ENCODE results near the gene ZSCAN16.

- TF ChIP-seq ZNF384 (IDR thresholded peaks at IDR 0.05; ENCODE audit: low read depth, low read length), result no peak
- no peak for TF ChIP-seq ZNF3 (CRISPR knock-in tag; IDR thresholded peaks at IDR 0.05)
- TF ChIP-seq E2F8 (IDR thresholded peaks at IDR 0.05; ENCODE audit: low read depth, partially characterized antibody), result no peak
- TF ChIP-seq ZNF699 (CRISPR knock-in tag; IDR thresholded peaks at IDR 0.05; ENCODE audit: insufficient replicate concordance), result no peak
- TF ChIP-seq LEF1 (IDR thresholded peaks at IDR 0.05), result no peak
- no peak for TF ChIP-seq CTCF (IDR thresholded peaks at IDR 0.05 in 2 of 3, conservative IDR thresholded peaks at IDR 0.05 in 1 of 3; ENCODE audit: insufficient read depth in 2 of 3, low read depth in 1 of 3, low read length in 3 of 3)
- no peak for TF ChIP-seq PHF20 (IDR thresholded peaks at IDR 0.05; ENCODE audit: partially characterized antibody)
- TF ChIP-seq ZZZ3 (IDR thresholded peaks at IDR 0.05), result no peak
- no peak for TF ChIP-seq ZBTB33 (CRISPR knock-in tag; IDR thresholded peaks at IDR 0.05)
- no peak for TF ChIP-seq CUX1 (CRISPR knock-in tag; IDR thresholded peaks at IDR 0.05)
Observed at GRCh38 chr6:28152531-28152930, 28.1 kb downstream of the ZSCAN16 start.
